HepG2 (cell line): Measurements from ENCODE around the gene ATP2A3. TPM values are rescaled to one million over a fixed set of nuclear protein-coding genes. Genes with fewer than 3 reads are reported as not detected.

Experiments used
- ATAC-seq: fragments of 200-7000 bp; cut with Tn5 transposase; 3 replicates; pipeline ENCODE4 v1.9.1; 2020; ENCODE audit warnings: mild to moderate bottlenecking, moderate library complexity
- BruUV-seq: library from RNA; stranded (reverse); fragments of 400-500 nt; replicated peaks from 2 replicates; lab custom pipeline; 2021; lab: Mats Ljungman, UMichigan
- CTCF ChIA-PET: fragments of 300-600 bp; formaldehyde crosslinking; extraction: SDS; loops from one replicate; lab custom pipeline; 2021; ENCODE audit warnings: low total read pairs, inconsistent platforms, low intra/inter-chr PET ratio; lab: Yijun Ruan, JAX
- POLR2A ChIA-PET: fragments of 350-600 bp; sonication (Branson Sonifier 250); formaldehyde crosslinking; loops from one replicate; lab custom pipeline; 2020; ENCODE audit warnings: antibody characterized with exemption, inconsistent platforms; lab: Yijun Ruan, JAX
- DNase-seq: peaks from one replicate; pipeline ENCODE4 v3.0.0-alpha.2; 2015; ENCODE audit warnings: low spot score
- FAIRE-seq: peaks from 3 replicates; lab custom pipeline; 2011; peaks lifted over from hg19 to GRCh38; lab: Jason Lieb, UNC
- H2AFZ ChIP-seq: one replicate; pipeline ENCODE4 v1.6.1; 2011; ENCODE audit warnings: low read length, inconsistent platforms
- H3K27ac ChIP-seq: fragments of 300-600 bp; 3 replicates; pipeline ENCODE4 v1.8.0; 2011; ENCODE audit warnings: mixed run types, mild to moderate bottlenecking, mixed read lengths, low read length, inconsistent platforms; ENCODE audit not compliant: insufficient read depth; ENCODE audit errors: extremely low read length
- H3K27me3 ChIP-seq, 2 experiments: fragments of 200-600 bp in 1 of 2; 2 replicates in 1 of 2; 3 replicates in 1 of 2; pipeline versions ENCODE4 v1.6.0 to v1.8.0; 2011; ENCODE audit warnings: low read length in 2 of 2, mild to moderate bottlenecking in 2 of 2, moderate library complexity in 2 of 2, inconsistent platforms in 1 of 2; ENCODE audit not compliant: insufficient read depth in 2 of 2, control insufficient read depth in 1 of 2
- H3K36me3 ChIP-seq, 2 experiments: fragments of 200-600 bp in 1 of 2; replicated peaks in 1 of 2; 2 replicates in 1 of 2; 3 replicates in 1 of 2; pipeline versions ENCODE4 v1.5.1 to v1.8.0; 2011; ENCODE audit warnings: low read length in 2 of 2, inconsistent platforms in 1 of 2; ENCODE audit not compliant: insufficient read depth in 2 of 2, control insufficient read depth in 1 of 2
- H3K4me1 ChIP-seq: 2 replicates; pipeline ENCODE4 v1.5.1; 2012; ENCODE audit warnings: low read length, inconsistent platforms; ENCODE audit not compliant: insufficient read depth
- H3K4me2 ChIP-seq: 2 replicates; pipeline ENCODE4 v1.6.0; 2011; ENCODE audit warnings: low read depth, low read length, inconsistent platforms
- H3K4me3 ChIP-seq, 3 experiments: fragments of 200-600 bp in 1 of 3; sonication (generic), shearing (Covaris generic) in 1 of 3; replicated peaks in 1 of 3; 2 replicates each; pipeline ENCODE4 v1.5.1; 2011 to 2016; ENCODE audit warnings: low read length in 3 of 3, inconsistent platforms in 2 of 3, low read depth in 2 of 3, mild to moderate bottlenecking in 2 of 3, control low read depth in 1 of 3, mixed read lengths in 1 of 3; ENCODE audit not compliant: insufficient read depth in 1 of 3
- H3K79me2 ChIP-seq: one replicate; pipeline ENCODE4 v1.6.1; 2011; ENCODE audit warnings: low read length, inconsistent platforms; ENCODE audit not compliant: insufficient read depth
- H3K9ac ChIP-seq: 2 replicates; pipeline ENCODE4 v1.6.0; 2011; ENCODE audit warnings: mild to moderate bottlenecking, low read depth, low read length, inconsistent platforms; ENCODE audit not compliant: insufficient read depth
- H3K9me3 ChIP-seq: 2 replicates; pipeline ENCODE4 v1.5.1; 2012; ENCODE audit warnings: mild to moderate bottlenecking, low read length
- H4K20me1 ChIP-seq: 2 replicates; pipeline ENCODE4 v1.6.0; 2011; ENCODE audit warnings: inconsistent platforms, mild to moderate bottlenecking, low read length, moderate library complexity; ENCODE audit not compliant: insufficient read depth
- KDM5B ChIP-seq: sonication (generic); formaldehyde crosslinking; IDR thresholded peaks from 2 replicates; pipeline ENCODE4 v1.4.0; 2020; ENCODE audit warnings: missing genetic modification reagents, mild to moderate bottlenecking, borderline replicate concordance
- NFIC ChIP-seq: IDR thresholded peaks from 2 replicates; pipeline ENCODE4 v1.6.1; 2012; ENCODE audit warnings: mild to moderate bottlenecking, low read length, inconsistent platforms
- POGK ChIP-seq: sonication (generic); formaldehyde crosslinking; conservative IDR thresholded peaks from 2 replicates; pipeline ENCODE4 v1.8.0; 2022; ENCODE audit warnings: mild to moderate bottlenecking, moderate library complexity, missing genetic modification reagents
- PPARG ChIP-seq: conservative IDR thresholded peaks from 2 replicates; pipeline ENCODE4 v1.6.1; 2016; ENCODE audit warnings: missing biosample characterization, missing genetic modification reagents
- ZFP62 ChIP-seq: sonication (generic); formaldehyde crosslinking; IDR thresholded peaks from 2 replicates; pipeline ENCODE4 v1.4.0; 2020; ENCODE audit warnings: missing genetic modification reagents
- ZMAT5 ChIP-seq: sonication (generic); formaldehyde crosslinking; IDR thresholded peaks from 2 replicates; pipeline ENCODE4 v1.5.0; 2020; ENCODE audit warnings: mild to moderate bottlenecking, low read depth, missing genetic modification reagents, borderline replicate concordance
- ZMYM3 ChIP-seq: sonication (generic); formaldehyde crosslinking; IDR thresholded peaks from 2 replicates; pipeline ENCODE4 v1.5.1; 2020; ENCODE audit warnings: mild to moderate bottlenecking, missing genetic modification reagents
- ZNF274 ChIP-seq: sonication (generic); formaldehyde crosslinking; IDR thresholded peaks from 2 replicates; pipeline ENCODE4 v1.5.1; 2020; ENCODE audit warnings: mild to moderate bottlenecking, missing genetic modification reagents
- ZNF275 ChIP-seq: sonication (generic); formaldehyde crosslinking; IDR thresholded peaks from 2 replicates; pipeline ENCODE4 v1.8.0; 2022; ENCODE audit warnings: missing genetic modification reagents, mild to moderate bottlenecking, inconsistent platforms, borderline replicate concordance
- ZNF770 ChIP-seq: sonication (generic); formaldehyde crosslinking; IDR thresholded peaks from 2 replicates; pipeline ENCODE4 v1.5.0; 2020; ENCODE audit warnings: mild to moderate bottlenecking, missing genetic modification reagents
- WGBS: methylation state at CpG from one replicate; pipeline ENCODE4 v1.1.6; 2017; ENCODE audit warnings: low lambda C conversion rate; 5-methylcytosine and 5-hydroxymethylcytosine counted together
- in situ Hi-C: cut with HindIII; loops from 2 replicates; pipeline ENCODE4 v1.10.0; 2017; ENCODE audit warnings: low pct_unique_long_range_greater_than_20kb; ENCODE audit not compliant: extremely low pct_ligation_motif_present
- intact Hi-C: fragments of 100-400 bp; cut with micrococcal nuclease; formaldehyde crosslinking; loops from one replicate; pipeline ENCODE4 v1.10.0; 2022; ENCODE audit not compliant: unreplicated experiment
- polyA plus RNA-seq, 8 experiments: library from polyadenylated mRNA; depleted of rRNA in 3 of 8; stranded (reverse) in 7 of 8; unstranded in 1 of 8; fragments of >200 nt; fragmentation: Illumina TruSeq in 4 of 8; extraction: Trizol in 4 of 8; gene quantifications; 2 replicates each; pipeline versions ENCODE4 v1.2.1 to v1.2.3, GENCODE V29; 2011 to 2016; ENCODE audit warnings: low read depth in 4 of 8, missing spikeins in 1 of 8, mixed read lengths in 1 of 8; ENCODE audit not compliant: insufficient read depth in 1 of 8
- total RNA-seq, 5 experiments: library from RNA; depleted of rRNA; stranded (reverse); fragments of >200 nt; fragmentation: Illumina TruSeq; extraction: Trizol; gene quantifications; 2 replicates each; pipeline ENCODE4 v1.2.3, GENCODE V29; 2016; ENCODE audit warnings: low read depth in 1 of 5

Gene ATP2A3
- total and polyA plus RNA-seq, 2 of the 13 experiments (the other 11 are each of a cell fraction or from before 2014, with no cell fraction given): 0.07 TPM; not detected in 1

- WGBS: 65% methylated on average over 5 of the region's 5 CpGs
- H3K27me3 ChIP-seq: peaks cover 0 to 19% of the 10 kb centered on the region in 2 experiments; a peak in 2 of 5 replicates
- no peak overlapping the region for H3K9ac ChIP-seq
- intact Hi-C loops: no loop called here
- FAIRE-seq (no peak), ATAC-seq (no peak), DNase-seq (no peak)
- TF ChIP-seq ZFP62 (CRISPR knock-in tag) (no peak), ZMAT5 (CRISPR knock-in tag) (no peak), PPARG (no peak), ZNF274 (CRISPR knock-in tag) (no peak), ZMYM3 (peak; percentile 79)
- no peaks in the 10 kb centered on the region for H3K79me2 ChIP-seq
- ChIA-PET CTCF (no interaction called here), POLR2A (interaction anchor here (3.5 kb wide), 1 partner anchor 10 kb away, joined by 47 read pairs; no protein-coding TSS in a partner anchor)
- peaks cover 35% of the 10 kb centered on the region for H3K4me1 ChIP-seq
- H2AFZ ChIP-seq: no peak overlapping the region
- no peaks in the 10 kb centered on the region for H4K20me1 ChIP-seq
- in situ Hi-C loops: no loop called here
- no peak overlapping the region for H3K27ac ChIP-seq
- H3K9me3 ChIP-seq: no peaks in the 10 kb centered on the region
- no peak overlapping the region for H3K4me3 ChIP-seq
- H3K4me2 ChIP-seq: no peak overlapping the region; the same call in 1 of the 2 replicates
- no peaks in the 10 kb centered on the region for H3K36me3 ChIP-seq
- BruUV-seq: no TSS peak
These were observed 70.0 kb downstream of the ATP2A3 start for GRCh38 chr17:3894188-3894587.

GRCh38 chr17:3893720-3894116, 70.5 kb downstream of the ATP2A3 start:
- H3K4me2 ChIP-seq: peak overlapping the region; percentile 73
- H3K4me1 ChIP-seq: peaks cover 35% of the 10 kb centered on the region
- FAIRE-seq (no peak), ATAC-seq (no peak), DNase-seq (no peak)
- no peak overlapping the region for H2AFZ ChIP-seq
- no TSS peak for BruUV-seq
- no peaks in the 10 kb centered on the region for H3K9me3 ChIP-seq
- no peaks in the 10 kb centered on the region for H4K20me1 ChIP-seq
- no peaks in the 10 kb centered on the region for H3K36me3 ChIP-seq
- peak overlapping the region; percentile 71 for H3K9ac ChIP-seq
- peaks cover 0 to 17% of the 10 kb centered on the region in 2 experiments; a peak in 2 of 5 replicates for H3K27me3 ChIP-seq
- ChIA-PET CTCF (no interaction called here), POLR2A (interaction anchor here (1.0 to 3.5 kb wide), 3 partner anchors 10 to 91 kb away, joined by 3 to 47 read pairs (median 4); partner anchors contain the start of gene NCBP3)
- no peak overlapping the region for H3K27ac ChIP-seq
- intact Hi-C loops (no loop called here), in situ Hi-C loops (no loop called here)
- WGBS: 80% methylated on average over 7 of the region's 7 CpGs
- peak overlapping the region in 2 of 3 experiments; percentile 75 to 82; a peak in 4 of 6 replicates for H3K4me3 ChIP-seq
- TF ChIP-seq POGK (CRISPR knock-in tag) (0 out of 2 replicates have a peak, but pooled peaks have one; percentile 30), ZNF770 (CRISPR knock-in tag) (0 out of 2 replicates have a peak, but pooled peaks have one; percentile 8), NFIC (no peak), KDM5B (0 out of 2 replicates have a peak, but pooled peaks have one; percentile 11), ZNF275 (no peak)
- no peaks in the 10 kb centered on the region for H3K79me2 ChIP-seq
